HL-60 (cell line): ENCODE results near the gene CDH3.

Source experiments
- DNase-seq, 2 experiments: peaks; one replicate each; pipeline ENCODE4 v3.0.0-alpha.2; 2010 to 2020; ENCODE audit warnings: low read depth in 1 of 2, low spot score in 1 of 2
- H3K27ac ChIP-seq: fragments of 250-450 bp; sonication (Bioruptor Pico); replicated peaks from 2 replicates; pipeline ENCODE4 v1.5.1; 2020; ENCODE audit warnings: mild to moderate bottlenecking, moderate library complexity
- H3K27me3 ChIP-seq: fragments of 250-450 bp; sonication (Bioruptor Pico); 2 replicates; pipeline ENCODE4 v1.5.1; 2021; ENCODE audit warnings: mild to moderate bottlenecking, moderate library complexity; ENCODE audit not compliant: insufficient read depth, poor library complexity, severe bottlenecking
- H3K4me3 ChIP-seq: replicated peaks from 2 replicates; pipeline ENCODE4 v1.5.1; 2011; ENCODE audit warnings: mild to moderate bottlenecking, control low read depth, low read length; ENCODE audit not compliant: insufficient read depth
- CTCF ChIP-seq: IDR thresholded peaks from one replicate; pipeline ENCODE4 v1.5.1; 2011; ENCODE audit warnings: low read length, control low read depth, inconsistent platforms; ENCODE audit not compliant: insufficient read depth
- GABPA ChIP-seq: IDR thresholded peaks from 2 replicates; pipeline ENCODE4 v1.6.1; 2012; ENCODE audit warnings: low read depth
- POLR2AphosphoS5 ChIP-seq: IDR thresholded peaks from 2 replicates; pipeline ENCODE4 v1.6.1; 2012; ENCODE audit warnings: low read depth
- SPI1 ChIP-seq: IDR thresholded peaks from 2 replicates; pipeline ENCODE4 v1.6.1; 2012; ENCODE audit warnings: low read depth, mild to moderate bottlenecking, borderline replicate concordance
- TF ChIP-seq, protein P1 (sequence below): IDR thresholded peaks from 2 replicates; pipeline ENCODE4 v1.6.1; 2012; ENCODE audit warnings: low read depth; ENCODE audit not compliant: insufficient replicate concordance

CDH3 gene

DNA sequence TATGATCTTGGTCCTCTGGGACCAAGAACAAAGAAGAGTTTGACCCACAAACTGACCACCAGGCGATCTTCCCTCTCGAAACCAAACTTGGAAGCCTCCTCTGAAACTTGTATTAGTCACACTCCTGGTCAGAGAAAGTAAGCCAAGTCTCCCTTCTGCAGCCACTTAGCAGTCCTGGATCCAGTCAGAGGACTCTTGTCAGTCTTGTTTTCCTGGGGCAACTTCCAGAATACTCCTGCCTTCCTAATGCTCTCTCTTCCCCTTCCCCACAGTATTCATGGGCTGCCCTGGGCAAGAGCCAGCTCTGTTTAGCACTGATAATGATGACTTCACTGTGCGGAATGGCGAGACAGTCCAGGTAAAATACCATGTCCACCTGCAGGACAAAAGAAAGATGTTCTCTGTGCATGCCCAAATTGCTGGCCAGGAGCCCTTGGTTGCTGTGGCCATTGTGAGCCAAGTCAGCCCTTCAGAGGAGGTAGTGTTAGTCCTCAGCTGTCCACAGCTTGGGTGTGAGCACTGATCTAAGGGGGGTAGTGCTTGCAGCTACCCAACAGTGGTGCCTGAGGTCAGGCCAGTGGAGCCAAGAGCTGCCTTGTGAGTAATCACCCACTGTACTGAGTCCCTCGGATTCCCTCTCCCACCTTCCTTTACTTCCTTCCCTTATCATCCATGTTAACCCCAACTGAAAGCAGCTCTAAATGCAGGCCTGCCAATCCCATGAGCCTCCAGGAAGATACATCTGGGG is 31.2 kb downstream of the CDH3 start:
- no peak overlapping the region for H3K4me3 ChIP-seq
- TF ChIP-seq GABPA (no peak), CTCF (no peak), POLR2AphosphoS5 (no peak)
- H3K27ac ChIP-seq, result no peak overlapping the region
- no peaks in the 10 kb centered on the region for H3K27me3 ChIP-seq
- no peak for DNase-seq

GRCh38 chr16:68681038-68681437 is 35.9 kb downstream of the CDH3 start:
- H3K4me3 ChIP-seq, result no peak overlapping the region
- TF ChIP-seq GABPA (no peak), SPI1 (no peak), POLR2AphosphoS5 (no peak), CTCF (no peak)
- TF ChIP-seq, protein P1, sequence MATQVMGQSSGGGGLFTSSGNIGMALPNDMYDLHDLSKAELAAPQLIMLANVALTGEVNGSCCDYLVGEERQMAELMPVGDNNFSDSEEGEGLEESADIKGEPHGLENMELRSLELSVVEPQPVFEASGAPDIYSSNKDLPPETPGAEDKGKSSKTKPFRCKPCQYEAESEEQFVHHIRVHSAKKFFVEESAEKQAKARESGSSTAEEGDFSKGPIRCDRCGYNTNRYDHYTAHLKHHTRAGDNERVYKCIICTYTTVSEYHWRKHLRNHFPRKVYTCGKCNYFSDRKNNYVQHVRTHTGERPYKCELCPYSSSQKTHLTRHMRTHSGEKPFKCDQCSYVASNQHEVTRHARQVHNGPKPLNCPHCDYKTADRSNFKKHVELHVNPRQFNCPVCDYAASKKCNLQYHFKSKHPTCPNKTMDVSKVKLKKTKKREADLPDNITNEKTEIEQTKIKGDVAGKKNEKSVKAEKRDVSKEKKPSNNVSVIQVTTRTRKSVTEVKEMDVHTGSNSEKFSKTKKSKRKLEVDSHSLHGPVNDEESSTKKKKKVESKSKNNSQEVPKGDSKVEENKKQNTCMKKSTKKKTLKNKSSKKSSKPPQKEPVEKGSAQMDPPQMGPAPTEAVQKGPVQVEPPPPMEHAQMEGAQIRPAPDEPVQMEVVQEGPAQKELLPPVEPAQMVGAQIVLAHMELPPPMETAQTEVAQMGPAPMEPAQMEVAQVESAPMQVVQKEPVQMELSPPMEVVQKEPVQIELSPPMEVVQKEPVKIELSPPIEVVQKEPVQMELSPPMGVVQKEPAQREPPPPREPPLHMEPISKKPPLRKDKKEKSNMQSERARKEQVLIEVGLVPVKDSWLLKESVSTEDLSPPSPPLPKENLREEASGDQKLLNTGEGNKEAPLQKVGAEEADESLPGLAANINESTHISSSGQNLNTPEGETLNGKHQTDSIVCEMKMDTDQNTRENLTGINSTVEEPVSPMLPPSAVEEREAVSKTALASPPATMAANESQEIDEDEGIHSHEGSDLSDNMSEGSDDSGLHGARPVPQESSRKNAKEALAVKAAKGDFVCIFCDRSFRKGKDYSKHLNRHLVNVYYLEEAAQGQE, result no peak
- H3K27ac ChIP-seq, result no peak overlapping the region
- DNase-seq, result no peak
- no peaks in the 10 kb centered on the region for H3K27me3 ChIP-seq

- Histone ChIP-seq H3K27ac (no peak overlapping the region), H3K4me3 (no peak overlapping the region), H3K27me3 (no peaks in the 10 kb centered on the region)
- DNase-seq, result no peak
- TF ChIP-seq SPI1 (no peak), POLR2AphosphoS5 (no peak), CTCF (no peak), GABPA (no peak)
- TF ChIP-seq, protein P1, result no peak
Observed at GRCh38 chr16:68685685-68686478, 40.8 kb downstream of the CDH3 start.
